Testis (tissue), 3 donors: ENCODE data around the gene XXYLT1. TPM values are rescaled to one million over a fixed set of nuclear protein-coding genes. Genes with fewer than 3 reads are reported as not detected.

Experiments used
- DNase-seq: peaks from one replicate; pipeline ENCODE4 v3.0.0-alpha.2; 2019
- H3K27ac ChIP-seq, 2 donors: fragments of 200-600 bp; sonication (generic); one replicate each; pipeline ENCODE4 v1.5.1; 2019
- H3K27me3 ChIP-seq: fragments of 200-600 bp; sonication (generic); one replicate; pipeline ENCODE4 v1.5.1; 2019
- H3K36me3 ChIP-seq: fragments of 200-600 bp; sonication (generic); one replicate; pipeline ENCODE4 v1.5.1; 2017; ENCODE audit warnings: low read depth; ENCODE audit errors: missing control alignments
- H3K4me1 ChIP-seq: fragments of 200-600 bp; sonication (generic); one replicate; pipeline ENCODE4 v1.5.1; 2019
- H3K4me3 ChIP-seq, 2 donors: fragments of 200-600 bp; sonication (generic); one replicate each; pipeline ENCODE4 v1.5.1; 2017 to 2019
- H3K9me3 ChIP-seq: fragments of 200-600 bp; sonication (generic); one replicate; pipeline ENCODE4 v1.5.1; 2017
- CTCF ChIP-seq, 3 experiments: fragments of 450-650 bp in 2 of 3; fragments of 200-600 bp in 1 of 3; sonication (generic) in 1 of 3; IDR thresholded peaks; one replicate each; pipeline ENCODE4 v1.5.1; 2016 to 2019; ENCODE audit warnings: antibody characterized with exemption in 3 of 3, mild to moderate bottlenecking in 2 of 3, moderate library complexity in 1 of 3
- POLR2A ChIP-seq: fragments of 450-650 bp; IDR thresholded peaks from one replicate; pipeline ENCODE4 v1.6.1; 2017; ENCODE audit warnings: antibody characterized with exemption, mild to moderate bottlenecking, moderate library complexity
- WGBS, 2 donors: methylation state at CpG; one replicate each; pipeline ENCODE4 v1.1.5; 2018; 5-methylcytosine and 5-hydroxymethylcytosine counted together
- intact Hi-C: fragments of 100-400 bp; cut with DNase I; formaldehyde crosslinking; loops from one replicate; pipeline ENCODE4 v1.15.1; 2023; ENCODE audit warnings: low total_unique reads
- polyA plus RNA-seq: library from polyadenylated mRNA; stranded (reverse); fragments of 350-450 nt; fragmentation: Illumina TruSeq; extraction: RNeasy Lipid Tissue Mini Kit (QIAGEN cat#74804); gene quantifications from one replicate; pipeline ENCODE4 v1.2.3, GENCODE V29; 2014; ENCODE audit warnings: low read depth, low replicate concordance; ENCODE audit not compliant: insufficient read depth
- total RNA-seq, 2 donors: library from RNA; depleted of rRNA; stranded (reverse); fragments of >200 nt; gene quantifications; one replicate each; pipeline ENCODE4 v1.2.3, GENCODE V29; 2016

The XXYLT1 gene
- total and polyA plus RNA-seq, 3 donors from 2014 or later: 7.2 to 12.5 (median 11.1) TPM

- WGBS, 2 donors: 91 to 92% methylated on average over 5 of the region's 5 CpGs
- H3K27ac ChIP-seq: no peak overlapping the region
- no peak overlapping the region for H3K4me3 ChIP-seq
- TF ChIP-seq CTCF (IDR thresholded peaks at IDR 0.05) (no peak), POLR2A (no peak)
- no peaks in the 10 kb centered on the region for H3K9me3 ChIP-seq
- no peaks in the 10 kb centered on the region for H3K36me3 ChIP-seq
- intact Hi-C loops: no loop called here
- peaks cover 8% of the 10 kb centered on the region for H3K4me1 ChIP-seq
- DNase-seq: no peak
- no peaks in the 10 kb centered on the region for H3K27me3 ChIP-seq
These were observed 108.1 kb downstream of the XXYLT1 start for GRCh38 chr3:195162816-195163215.

GRCh38 chr3:195162033-195162669 lies 108.8 kb downstream of the XXYLT1 start:
- 55 to 65% methylated on average over 15 of the region's 15 CpGs for WGBS, 2 donors
- Histone ChIP-seq H3K36me3 (no peaks in the 10 kb centered on the region), H3K4me1 (peaks cover 8% of the 10 kb centered on the region), H3K9me3 (no peaks in the 10 kb centered on the region), H3K4me3 (no peak overlapping the region), H3K27me3 (no peaks in the 10 kb centered on the region), H3K27ac (no peak overlapping the region)
- TF ChIP-seq POLR2A (no peak), CTCF (IDR thresholded peaks at IDR 0.05) (no peak)
- intact Hi-C loops: no loop called here
- DNase-seq: no peak

- Histone ChIP-seq H3K9me3 (no peaks in the 10 kb centered on the region), H3K4me3 (no peak overlapping the region), H3K36me3 (no peaks in the 10 kb centered on the region), H3K27ac (no peak overlapping the region), H3K27me3 (no peaks in the 10 kb centered on the region), H3K4me1 (peaks cover 8% of the 10 kb centered on the region)
- TF ChIP-seq POLR2A: no peak
- TF ChIP-seq CTCF (IDR thresholded peaks at IDR 0.05): no peak
- DNase-seq: no peak
- intact Hi-C loops: no loop called here
- WGBS, 2 donors: 98% methylated on average over 11 of the region's 11 CpGs
These were observed 110.0 kb downstream of the XXYLT1 start for GRCh38 chr3:195160908-195161434.

- Histone ChIP-seq H3K36me3 (no peaks in the 10 kb centered on the region), H3K4me1 (peaks cover 13% of the 10 kb centered on the region), H3K27ac (no peak overlapping the region), H3K9me3 (no peaks in the 10 kb centered on the region), H3K27me3 (no peaks in the 10 kb centered on the region), H3K4me3 (no peak overlapping the region)
- intact Hi-C loops: no loop called here
- no peak for DNase-seq
- WGBS, 2 donors: 72 to 88% methylated on average over 4 to 14 of the region's 14 CpGs
- no peak for TF ChIP-seq POLR2A
These were observed 110.6 kb downstream of the XXYLT1 start for GRCh38 chr3:195160257-195160898.

- DNase-seq: no peak
- Histone ChIP-seq H3K27me3 (no peaks in the 10 kb centered on the region), H3K9me3 (no peaks in the 10 kb centered on the region), H3K27ac (no peak overlapping the region), H3K4me3 (no peak overlapping the region), H3K36me3 (no peaks in the 10 kb centered on the region), H3K4me1 (peaks cover 13% of the 10 kb centered on the region)
- intact Hi-C loops: no loop called here
- TF ChIP-seq CTCF (IDR thresholded peaks at IDR 0.05) (no peak), POLR2A (no peak)
- 87 to 90% methylated on average over 6 of the region's 6 CpGs for WGBS, 2 donors
These were observed 111.2 kb downstream of the XXYLT1 start for GRCh38 chr3:195159814-195160165.
